Umbilical cord (tissue), 2 donors: Measurements from ENCODE around the gene THEMIS2. TPM values are rescaled to one million over a fixed set of nuclear protein-coding genes. Genes with fewer than 3 reads are reported as not detected.
"Not testable (repeated sequence)": the region's sequence is repeated elsewhere in the genome, so short reads cannot be mapped to it uniquely, and the experiment has no call there.

Experiments
- DNase-seq: peaks from one replicate; pipeline ENCODE4 v3.0.0-alpha.2; 2015; ENCODE audit warnings: low spot score
- total RNA-seq: library from RNA; depleted of rRNA; stranded (reverse); fragments of >200 nt; gene quantifications from one replicate; pipeline ENCODE4 v1.2.3, GENCODE V29; 2014; ENCODE audit warnings: low replicate concordance; ENCODE audit not compliant: insufficient read depth

Gene THEMIS2
- total RNA-seq, 1 donor from 2014 or later: 13.7 TPM

GRCh38 chr1:27862671-27863537 is 9.4 kb upstream of the THEMIS2 start:
- DNase-seq: peak; percentile 86

GRCh38 chr1:27863538-27863915 is 8.8 kb upstream of the THEMIS2 start:
- DNase-seq: no peak

DNA sequence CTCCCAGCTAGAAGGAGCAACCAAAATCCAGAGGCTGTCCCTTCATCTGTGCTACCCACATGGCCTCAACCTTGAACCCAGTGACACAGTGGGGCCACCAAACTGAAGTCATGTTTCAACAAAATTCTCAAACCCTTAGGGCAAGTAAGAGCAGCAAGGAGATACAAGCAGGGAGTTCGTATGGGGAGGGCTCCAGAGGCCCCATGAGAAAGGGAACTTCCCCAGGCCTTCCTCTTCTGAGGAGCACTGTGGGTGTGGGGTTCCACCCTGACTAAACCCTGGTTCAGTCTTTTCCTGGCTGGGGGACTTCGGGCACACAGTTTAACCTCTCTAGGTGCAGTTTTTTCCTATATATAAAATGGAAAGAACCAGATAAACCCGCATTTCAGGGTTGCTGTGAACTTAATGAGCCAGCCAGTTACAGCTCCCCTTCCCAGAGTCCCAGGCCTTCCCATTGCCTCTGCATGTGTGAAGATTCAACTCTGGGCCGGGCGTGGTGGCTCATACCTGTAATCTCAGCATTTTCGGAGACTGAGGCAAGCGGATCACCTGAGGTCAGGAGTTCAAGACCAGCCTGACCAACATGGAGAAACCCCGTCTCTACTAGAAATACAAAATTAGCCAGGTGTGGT is 8.0 kb upstream of the THEMIS2 start:
- DNase-seq: no peak

DNA sequence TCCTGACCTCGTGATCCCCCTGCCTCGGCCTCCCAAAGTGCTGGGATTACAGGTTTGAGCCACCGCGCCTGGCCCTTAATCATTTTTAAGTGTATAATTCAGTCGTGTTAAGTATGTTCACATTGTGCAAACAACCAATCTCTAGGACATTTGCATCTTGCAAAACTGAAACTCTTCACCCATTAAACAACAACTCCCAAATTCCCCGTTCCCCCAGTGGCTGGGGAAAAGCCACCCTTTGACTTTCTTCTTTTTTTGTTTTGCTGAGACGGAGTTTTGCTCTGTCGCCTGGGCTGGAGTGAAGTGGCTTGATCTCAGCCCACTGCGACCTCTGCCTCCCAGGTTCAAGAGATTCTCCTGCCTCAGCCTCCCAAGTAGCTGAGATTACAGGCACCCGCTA is 6.5 kb upstream of the THEMIS2 start:
- no peak for DNase-seq

GRCh38 chr1:27868556-27868931 is 3.8 kb upstream of the THEMIS2 start:
- no peak for DNase-seq

DNA sequence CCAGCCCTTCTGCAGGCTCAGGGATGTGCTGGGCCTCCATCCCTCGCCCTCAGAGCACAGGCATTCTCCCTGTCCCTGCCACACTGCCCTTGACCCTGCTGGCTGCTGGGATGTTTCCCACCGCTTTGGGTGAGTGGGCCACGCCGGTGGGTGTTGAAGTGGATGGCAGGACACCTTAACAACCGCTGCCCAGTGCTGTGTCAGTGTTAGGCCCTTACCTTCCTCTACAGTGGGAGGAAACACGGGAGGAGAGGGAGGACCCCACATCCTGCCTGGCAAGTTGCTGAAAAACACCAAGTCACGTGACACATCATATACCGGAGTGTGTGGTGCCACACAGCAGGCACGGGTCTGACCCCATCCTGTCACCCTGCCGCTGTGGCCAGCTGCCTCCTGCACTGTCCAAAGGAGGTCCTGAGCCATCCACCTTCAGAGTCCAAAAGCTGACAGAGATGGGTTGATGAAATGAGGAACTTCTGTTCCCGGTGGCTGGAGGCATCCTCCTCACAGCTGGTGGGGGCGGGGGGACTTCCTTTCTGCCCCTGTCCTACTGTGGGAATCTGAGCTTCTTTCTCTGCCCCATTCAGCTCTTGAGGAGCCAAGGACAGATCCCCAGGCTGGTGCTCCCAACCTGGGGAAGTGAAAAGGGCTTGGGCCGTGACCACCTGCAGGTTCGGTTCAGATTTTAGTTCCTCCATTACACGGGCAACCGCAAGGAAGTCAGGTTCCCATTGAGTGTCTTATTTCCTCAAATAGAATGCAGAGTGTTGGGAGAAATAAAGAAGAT is 3.2 kb upstream of the THEMIS2 start:
- DNase-seq: no peak

- no peak for DNase-seq
These were observed 2.6 kb upstream of the THEMIS2 start for GRCh38 chr1:27869719-27870085.

- not testable (repeated sequence) for DNase-seq
These were observed 1.3 kb upstream of the THEMIS2 start for GRCh38 chr1:27871076-27871475.

DNA sequence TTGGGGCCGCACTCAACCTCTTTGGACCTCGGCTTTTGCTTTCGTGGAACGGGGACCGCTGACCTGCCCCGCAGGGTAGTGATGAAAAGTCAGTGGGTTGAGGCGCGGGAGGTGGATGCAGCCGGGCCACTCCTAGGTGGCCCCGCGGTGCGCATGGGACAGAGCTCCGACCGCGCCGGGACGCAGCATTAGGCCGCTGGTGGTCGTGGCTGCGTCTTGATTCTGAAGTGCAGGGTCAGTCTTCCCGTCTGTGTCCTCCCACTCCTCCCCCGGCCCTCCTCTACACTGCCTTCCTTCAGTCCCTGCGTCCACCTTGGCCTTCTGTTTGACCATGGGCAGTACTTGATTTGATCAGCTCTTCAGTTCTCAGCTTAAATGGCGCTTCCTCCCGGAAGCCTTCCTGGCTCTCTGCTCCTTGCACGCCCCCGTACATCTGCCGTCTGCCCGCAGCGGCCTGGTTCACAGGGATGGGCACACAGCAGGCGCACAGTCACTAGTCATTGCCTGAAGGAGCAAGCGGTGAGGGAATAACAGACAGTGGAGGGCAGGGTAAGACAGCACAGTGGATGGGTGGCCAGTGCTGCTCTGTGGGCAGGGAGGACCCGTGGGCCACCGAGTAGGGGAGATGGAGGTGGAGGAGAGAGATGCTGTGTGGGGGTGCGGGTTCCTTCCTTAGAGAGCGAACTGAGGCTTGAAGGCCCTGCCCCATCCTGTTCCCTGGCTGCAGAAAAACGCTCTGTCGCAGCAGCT is 633 bp downstream of the THEMIS2 start:
- no peak for DNase-seq

- no peak for DNase-seq
These were observed 1.5 kb downstream of the THEMIS2 start for GRCh38 chr1:27873671-27874384.

GRCh38 chr1:27876341-27877114 is 4.2 kb downstream of the THEMIS2 start:
- DNase-seq: no peak

GRCh38 chr1:27877115-27877416 is 4.7 kb downstream of the THEMIS2 start:
- DNase-seq: no peak

GRCh38 chr1:27878039-27878438 is 5.7 kb downstream of the THEMIS2 start:
- DNase-seq: no peak

- DNase-seq: no peak
These were observed 6.5 kb downstream of the THEMIS2 start for GRCh38 chr1:27878787-27879335.

DNA sequence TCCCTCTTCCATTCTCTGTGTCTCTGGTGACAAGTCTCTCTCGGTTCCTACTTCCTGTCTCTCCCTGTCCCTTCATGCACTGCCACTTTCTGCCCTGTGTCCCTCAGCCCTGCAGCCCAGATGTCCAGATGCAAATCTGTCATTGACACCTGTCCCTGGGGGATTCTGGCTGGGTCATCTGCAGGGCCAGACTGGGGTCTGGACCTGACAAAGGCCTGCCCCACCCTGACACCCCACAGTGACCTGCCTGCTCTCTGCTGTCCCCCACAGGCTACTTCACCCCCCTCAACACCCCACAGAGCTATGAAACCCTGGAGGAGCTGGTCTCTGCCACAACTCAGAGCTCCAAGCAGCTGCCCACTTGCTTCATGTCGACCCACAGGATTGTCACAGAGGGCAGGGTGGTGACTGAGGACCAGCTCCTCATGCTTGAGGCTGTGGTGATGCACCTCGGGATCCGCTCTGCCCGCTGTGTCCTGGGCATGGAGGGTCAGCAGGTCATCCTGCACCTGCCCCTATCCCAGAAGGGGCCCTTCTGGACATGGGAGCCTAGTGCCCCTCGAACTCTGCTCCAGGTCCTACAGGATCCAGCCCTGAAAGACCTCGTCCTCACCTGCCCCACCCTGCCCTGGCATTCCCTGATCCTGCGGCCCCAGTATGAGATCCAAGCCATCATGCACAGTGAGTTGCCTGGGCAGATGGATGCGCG is 7.2 kb downstream of the THEMIS2 start:
- no peak for DNase-seq

GRCh38 chr1:27882543-27882903 is 10.2 kb downstream of the THEMIS2 start:
- no peak for DNase-seq

GRCh38 chr1:27883536-27883935 is 11.2 kb downstream of the THEMIS2 start:
- DNase-seq: no peak

GRCh38 chr1:27884006-27884954 is 11.9 kb downstream of the THEMIS2 start:
- no peak for DNase-seq
